Right kidney (tissue), 1 donor: Measurements from ENCODE around the gene SEC23A.
"Not testable (repeated sequence)": the region's sequence is repeated elsewhere in the genome, so short reads cannot be mapped to it uniquely, and the experiment has no call there.

Source experiments
- DNase-seq: peaks from one replicate; pipeline ENCODE4 v3.0.0-alpha.2; 2016

SEC23A gene

DNA sequence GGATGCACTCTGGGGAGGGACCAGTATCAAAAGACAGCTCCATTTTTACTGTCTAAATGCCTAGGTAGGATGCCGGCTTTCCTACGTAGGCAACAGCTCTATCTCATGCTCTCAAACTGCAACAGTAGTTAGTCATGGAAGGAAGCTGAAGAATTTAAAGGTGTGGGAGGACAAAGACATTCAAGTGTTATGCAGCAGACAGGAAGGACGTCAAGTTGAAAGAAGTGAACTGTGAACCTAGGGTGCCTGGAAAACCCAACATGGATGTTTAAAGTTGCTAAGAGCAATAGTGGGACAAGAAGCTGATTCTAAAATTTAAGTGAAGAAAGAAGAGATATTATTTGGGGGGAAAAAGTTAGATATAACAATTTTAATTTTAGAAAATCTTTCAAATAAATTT lies 5.9 kb downstream of the SEC23A start:
- no peak for DNase-seq

GRCh38 chr14:39094515-39094914 lies 8.5 kb downstream of the SEC23A start:
- DNase-seq, result no peak

DNA sequence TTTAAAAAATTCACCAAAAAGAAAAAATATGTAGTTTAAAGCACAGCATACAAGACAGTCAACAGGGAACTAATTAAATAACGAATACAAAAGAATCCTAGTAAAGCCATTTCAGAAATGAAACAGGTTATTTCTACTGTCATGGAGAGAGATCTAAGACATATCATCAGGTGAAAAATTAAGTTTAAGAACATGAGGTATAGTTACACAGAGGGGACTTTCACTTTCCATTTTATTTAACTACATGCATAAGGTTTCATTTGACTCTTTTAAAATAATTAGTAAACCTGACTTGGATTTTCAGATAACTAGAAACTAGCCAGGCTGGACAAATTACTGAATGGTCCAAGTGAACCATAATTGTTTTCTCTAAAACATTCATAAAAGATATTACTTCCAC lies 11.3 kb downstream of the SEC23A start:
- no peak for DNase-seq

GRCh38 chr14:39090548-39091111 lies 12.4 kb downstream of the SEC23A start:
- DNase-seq, result no peak

DNA sequence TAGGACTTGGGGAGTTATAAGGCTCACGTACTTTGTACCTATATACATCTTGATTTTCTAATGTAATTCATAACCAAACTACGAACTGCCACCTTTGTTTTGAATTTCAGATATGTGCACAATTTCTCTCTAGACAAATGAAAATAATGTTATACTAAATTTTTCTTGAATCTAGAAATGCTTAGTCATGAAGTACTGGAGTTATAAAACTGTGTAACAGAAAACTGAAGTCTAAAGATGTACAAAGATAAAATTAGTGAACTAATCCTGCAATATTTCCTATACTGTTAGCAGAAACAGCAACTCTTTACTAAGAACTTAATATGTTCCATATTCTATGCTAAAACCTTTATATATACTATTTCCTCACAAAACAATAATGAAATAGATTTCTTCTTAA lies 15.5 kb downstream of the SEC23A start:
- DNase-seq, result no peak

GRCh38 chr14:39085933-39086332 lies 17.1 kb downstream of the SEC23A start:
- DNase-seq, result no peak

DNA sequence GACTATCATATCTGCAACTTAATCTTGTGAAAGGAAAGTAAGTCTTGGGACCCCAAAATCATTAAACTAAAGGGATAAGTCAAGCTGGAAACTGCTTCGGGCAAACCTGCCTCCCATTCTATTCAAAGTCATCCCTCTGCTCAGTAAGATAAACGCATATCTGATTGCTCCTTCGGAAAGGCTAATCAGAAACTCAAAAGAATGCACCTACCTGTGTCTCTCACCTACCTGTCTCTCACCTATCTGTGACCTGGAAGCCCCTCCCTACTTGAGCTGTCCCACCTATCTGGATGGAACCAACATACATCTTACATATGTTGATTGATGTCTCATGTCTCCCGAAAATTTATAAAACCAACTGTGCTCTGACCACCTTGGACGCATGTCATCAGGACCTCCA lies 19.9 kb downstream of the SEC23A start:
- no peak for DNase-seq

- DNase-seq, result no peak
Observed at GRCh38 chr14:39080886-39081285, 22.1 kb downstream of the SEC23A start.

DNA sequence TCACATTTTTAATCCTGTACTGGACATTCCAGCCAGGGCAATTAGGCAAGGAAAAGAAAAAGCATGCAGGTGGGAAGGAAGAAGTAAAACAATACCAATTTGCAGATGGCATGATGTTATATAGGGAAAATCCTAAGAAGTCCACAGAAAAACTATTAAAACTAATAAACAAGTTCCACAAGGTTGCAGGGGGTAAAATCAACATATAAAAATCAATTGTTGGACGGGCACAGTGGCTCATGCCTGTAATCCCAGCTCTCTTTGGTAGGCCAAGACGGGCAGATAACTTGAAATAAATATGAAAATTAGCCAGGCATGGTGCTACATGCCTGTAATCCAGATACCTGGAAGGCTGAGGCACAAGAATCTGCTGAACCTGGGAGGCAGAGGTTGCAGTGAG lies 31.9 kb downstream of the SEC23A start:
- DNase-seq, result no peak

- no peak for DNase-seq
Observed at GRCh38 chr14:39069923-39070322, 33.1 kb downstream of the SEC23A start.

GRCh38 chr14:39069169-39069805 lies 33.7 kb downstream of the SEC23A start:
- not testable (repeated sequence) for DNase-seq

GRCh38 chr14:39060818-39061437 lies 42.1 kb downstream of the SEC23A start:
- DNase-seq, result no peak

DNA sequence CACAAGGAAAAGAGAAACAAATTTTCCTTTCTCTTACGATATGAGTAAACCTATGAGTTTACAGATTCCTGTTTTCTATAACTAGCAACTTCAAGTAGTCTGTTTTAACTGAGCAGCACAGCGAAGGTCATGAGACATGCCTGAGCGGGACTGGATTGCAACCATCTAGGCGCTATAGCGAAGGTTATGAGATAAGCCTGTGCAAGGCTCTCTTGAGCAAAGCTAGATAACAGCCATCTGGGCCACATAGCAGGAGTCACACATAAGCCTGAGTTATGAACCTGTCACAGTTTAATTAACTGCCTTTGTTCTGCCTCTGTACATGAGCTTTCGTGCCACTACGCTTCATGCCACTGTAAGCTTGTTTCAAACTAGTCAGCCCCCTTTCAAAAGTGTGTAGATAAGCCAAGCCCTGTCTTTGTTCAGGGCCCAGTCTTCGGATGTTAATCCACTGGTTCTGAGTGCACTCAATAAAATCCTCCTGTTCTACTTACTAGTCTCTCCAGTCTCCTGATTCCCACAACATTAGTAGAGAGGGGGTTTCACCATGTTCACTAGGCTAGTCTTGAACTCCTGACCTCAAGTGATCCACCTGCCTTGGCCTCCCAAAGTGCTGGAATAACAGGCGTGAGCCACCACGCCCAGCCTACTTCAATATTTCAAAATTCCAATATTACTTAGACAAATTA lies 47.1 kb downstream of the SEC23A start:
- no peak for DNase-seq

DNA sequence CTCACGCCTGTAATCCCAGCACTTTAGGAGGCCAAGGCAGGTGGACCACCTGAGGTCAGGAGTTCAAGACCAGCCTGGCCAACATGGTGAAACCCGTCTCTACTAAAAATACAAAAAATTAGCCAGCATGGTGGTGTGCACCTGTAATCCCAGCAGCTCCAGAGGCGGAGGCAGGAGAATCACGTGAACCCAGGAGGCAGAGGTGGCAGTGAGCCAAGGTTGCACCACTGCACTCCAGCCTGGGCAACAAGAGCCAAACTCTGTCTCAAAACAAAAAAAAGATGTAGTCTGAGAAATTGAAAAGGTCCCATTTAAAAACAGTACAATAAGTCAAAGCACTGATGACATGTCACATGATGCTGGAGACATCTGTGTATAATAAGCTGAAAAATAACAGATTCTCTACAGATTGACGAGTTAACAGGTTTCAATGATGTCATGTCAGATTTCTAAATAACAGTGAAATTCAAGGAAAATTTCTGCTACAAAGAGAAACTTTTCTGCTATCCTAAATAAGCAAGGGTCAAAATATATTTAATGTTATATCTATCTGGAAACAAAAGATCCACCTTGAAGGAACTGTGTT lies 50.1 kb downstream of the SEC23A start:
- DNase-seq, result not testable (repeated sequence)

DNA sequence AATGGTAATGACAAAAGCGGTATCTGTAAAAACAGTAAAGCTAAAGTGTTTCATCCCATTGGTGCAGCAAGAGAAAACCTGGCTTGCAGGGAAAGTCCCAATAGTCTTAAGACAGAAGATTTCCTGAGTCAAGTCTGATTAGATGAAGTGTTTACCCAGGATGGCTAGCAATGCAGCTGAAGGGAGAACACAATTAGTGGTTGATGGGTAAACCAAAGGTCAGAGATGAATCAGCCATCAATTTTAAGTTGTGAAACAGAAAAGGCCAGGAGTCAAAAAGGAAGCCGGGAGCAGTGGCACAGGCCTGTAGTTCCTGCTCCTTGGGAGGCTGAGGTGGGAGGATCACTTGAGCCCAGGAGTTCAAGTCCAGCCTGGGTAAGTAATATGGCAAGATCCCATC lies 52.6 kb downstream of the SEC23A start:
- no peak for DNase-seq

GRCh38 chr14:39045889-39046288 lies 57.1 kb downstream of the SEC23A start:
- not testable (repeated sequence) for DNase-seq

GRCh38 chr14:39043352-39043943 lies 59.6 kb downstream of the SEC23A start:
- DNase-seq, result no peak

- DNase-seq, result no peak
Observed at GRCh38 chr14:39040529-39040928, 62.5 kb downstream of the SEC23A start.

DNA sequence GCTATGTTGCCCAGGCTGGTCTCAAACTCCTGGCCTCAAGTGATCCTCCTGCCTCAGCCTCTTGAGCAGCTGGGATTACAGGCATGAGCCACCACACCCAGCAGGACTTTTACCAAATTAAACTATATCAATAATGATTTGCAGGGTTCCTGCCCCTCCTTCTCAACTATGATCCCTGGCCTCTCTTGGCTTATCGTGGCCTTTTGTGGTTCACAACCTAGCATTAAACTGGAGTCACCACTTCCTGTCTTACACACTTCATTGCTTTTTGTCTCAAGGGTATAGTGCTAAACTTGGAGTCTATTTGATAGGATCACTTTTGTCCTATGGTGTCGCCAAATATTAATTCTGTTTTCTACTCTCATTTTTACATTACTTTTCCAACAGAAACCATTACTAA lies 64.5 kb downstream of the SEC23A start:
- DNase-seq, result no peak

DNA sequence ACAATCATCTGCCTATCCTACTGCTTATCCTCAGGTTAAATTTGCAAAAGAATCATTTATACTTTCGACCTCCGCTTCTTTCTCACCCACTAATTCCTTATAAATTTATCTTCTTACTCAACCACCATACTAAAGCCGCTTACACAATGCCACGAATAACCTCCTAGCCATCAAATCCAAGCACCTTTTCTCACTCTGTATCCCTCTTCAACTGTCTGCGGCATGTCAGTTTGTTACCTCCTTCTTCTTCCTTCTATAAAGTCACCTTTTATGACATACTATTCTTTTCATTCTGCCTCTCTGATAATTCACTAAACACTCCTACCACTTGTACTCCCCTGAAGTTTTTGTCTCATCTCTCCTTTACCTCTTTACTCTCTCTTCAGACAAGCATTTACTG lies 66.3 kb downstream of the SEC23A start:
- DNase-seq, result no peak

- DNase-seq, result no peak
Observed at GRCh38 chr14:39035336-39035735, 67.7 kb downstream of the SEC23A start.

DNA sequence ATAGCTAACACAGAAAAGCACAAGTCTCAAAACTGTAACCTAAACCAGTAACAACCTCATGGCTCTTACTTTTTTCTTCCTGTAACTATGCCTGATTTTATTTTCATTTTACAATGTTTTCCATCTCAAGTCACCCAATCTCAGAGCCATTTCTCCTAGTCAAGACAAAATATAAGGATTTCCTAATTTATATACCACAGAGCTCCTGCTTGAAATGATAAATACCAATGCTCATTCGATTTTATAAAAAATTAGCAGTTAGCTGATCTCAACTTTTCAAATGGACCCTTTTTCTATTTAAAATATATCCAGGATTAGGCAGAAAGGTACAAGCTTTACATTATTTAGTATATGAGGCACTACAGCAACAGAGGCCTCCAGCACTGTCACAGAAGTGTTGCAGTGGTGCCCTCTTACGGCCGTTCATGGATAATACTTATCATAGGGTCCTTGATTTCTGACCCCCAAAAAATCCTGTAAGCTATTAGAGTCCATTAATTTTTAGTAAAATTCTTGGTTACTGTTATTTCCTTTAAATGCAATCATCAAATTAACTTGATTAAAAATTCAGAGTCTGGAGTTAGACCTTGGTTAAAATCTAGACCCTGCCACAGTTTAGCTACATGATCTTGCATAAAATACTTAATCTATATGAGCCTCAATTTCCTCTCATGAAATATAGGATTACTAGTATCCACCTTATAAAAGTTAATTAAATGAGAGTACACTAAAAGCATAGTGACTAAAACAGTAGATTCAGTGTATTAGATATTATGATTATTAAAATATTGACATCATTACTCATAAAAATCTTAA lies 68.3 kb downstream of the SEC23A start:
- DNase-seq, result no peak
